Measurements from ENCODE around the gene ALDH7A1.

Gene ALDH7A1

DNA sequence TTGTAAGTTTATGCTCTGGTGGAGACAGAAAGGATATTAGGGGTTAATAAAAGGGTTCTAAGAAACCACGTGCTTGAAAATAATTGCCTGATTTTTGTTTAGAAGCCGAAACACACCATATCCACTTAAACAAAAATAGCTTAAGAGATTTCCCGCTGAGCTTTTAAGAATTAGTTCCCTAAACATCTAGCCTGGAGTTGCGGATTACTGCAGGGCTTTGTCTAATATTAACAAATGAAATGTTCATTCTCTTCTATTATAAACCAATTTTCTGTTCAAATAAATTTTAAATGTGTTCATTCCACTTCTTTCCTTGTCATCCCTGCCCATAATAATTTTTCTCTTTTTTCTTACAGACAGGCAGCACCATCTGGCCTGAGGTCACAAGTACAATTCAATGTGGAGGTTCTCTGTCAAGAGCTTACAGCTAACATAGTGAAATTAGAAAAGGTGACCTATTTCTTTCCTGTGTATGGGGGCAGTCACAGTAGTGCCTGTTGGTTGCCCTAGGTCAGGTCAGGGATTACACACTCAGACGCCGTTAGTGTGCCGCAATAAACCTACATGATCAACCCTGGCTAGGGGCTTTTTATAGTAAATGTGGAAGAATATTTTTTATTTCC is 106.5 kb downstream of the ALDH7A1 start:
- Histone ChIP-seq H2AFZ (ENCODE audit: low read depth, low read length) (no peak overlapping the region), H3K9ac (ENCODE audit: low read length) (no peak overlapping the region), H3K27ac (ENCODE audit: low read length) (no peak overlapping the region), H3K4me3 (ENCODE audit: low read length) (no peak overlapping the region), H3K36me3 (replicated peaks; ENCODE audit: low read depth, low read length) (no peaks in the 10 kb centered on the region), H3K4me1 (ENCODE audit: low read length) (no peaks in the 10 kb centered on the region), H3K4me2 (ENCODE audit: low read length) (no peak overlapping the region), H3K27me3 (ENCODE audit: low read depth, low read length) (no peaks in the 10 kb centered on the region), H3K79me2 (ENCODE audit: low read length) (no peaks in the 10 kb centered on the region), H3K9me3 (ENCODE audit: insufficient read depth, low read length) (no peaks in the 10 kb centered on the region), H4K20me1 (ENCODE audit: insufficient read depth, low read length) (no peaks in the 10 kb centered on the region)
- no peak for TF ChIP-seq EZH2phosphoT487 (IDR thresholded peaks at IDR 0.05; ENCODE audit: low read depth)
- TF ChIP-seq, protein P1, sequence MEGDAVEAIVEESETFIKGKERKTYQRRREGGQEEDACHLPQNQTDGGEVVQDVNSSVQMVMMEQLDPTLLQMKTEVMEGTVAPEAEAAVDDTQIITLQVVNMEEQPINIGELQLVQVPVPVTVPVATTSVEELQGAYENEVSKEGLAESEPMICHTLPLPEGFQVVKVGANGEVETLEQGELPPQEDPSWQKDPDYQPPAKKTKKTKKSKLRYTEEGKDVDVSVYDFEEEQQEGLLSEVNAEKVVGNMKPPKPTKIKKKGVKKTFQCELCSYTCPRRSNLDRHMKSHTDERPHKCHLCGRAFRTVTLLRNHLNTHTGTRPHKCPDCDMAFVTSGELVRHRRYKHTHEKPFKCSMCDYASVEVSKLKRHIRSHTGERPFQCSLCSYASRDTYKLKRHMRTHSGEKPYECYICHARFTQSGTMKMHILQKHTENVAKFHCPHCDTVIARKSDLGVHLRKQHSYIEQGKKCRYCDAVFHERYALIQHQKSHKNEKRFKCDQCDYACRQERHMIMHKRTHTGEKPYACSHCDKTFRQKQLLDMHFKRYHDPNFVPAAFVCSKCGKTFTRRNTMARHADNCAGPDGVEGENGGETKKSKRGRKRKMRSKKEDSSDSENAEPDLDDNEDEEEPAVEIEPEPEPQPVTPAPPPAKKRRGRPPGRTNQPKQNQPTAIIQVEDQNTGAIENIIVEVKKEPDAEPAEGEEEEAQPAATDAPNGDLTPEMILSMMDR (IDR thresholded peaks at IDR 0.05; ENCODE audit: low read depth, low read length): no peak

DNA sequence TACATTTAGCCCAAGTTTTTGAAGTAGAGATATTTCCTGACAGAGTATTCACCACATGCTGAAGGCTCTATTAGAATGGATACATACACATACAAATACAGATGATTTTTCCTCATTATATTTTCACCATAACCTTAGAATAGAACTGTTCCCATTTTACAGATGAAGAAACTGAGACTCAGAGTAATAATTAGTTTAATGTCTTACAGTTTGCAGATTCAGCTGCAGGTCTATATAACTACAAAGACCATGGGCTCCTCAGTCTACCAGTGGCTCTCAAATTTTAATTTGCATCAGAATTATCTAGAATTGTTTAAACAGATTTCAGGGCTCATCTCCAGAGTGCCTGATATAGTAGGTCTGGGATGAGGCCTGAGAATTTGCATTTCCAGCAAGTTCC is 107.4 kb downstream of the ALDH7A1 start:
- H3K4me1 ChIP-seq (ENCODE audit: low read length): no peaks in the 10 kb centered on the region
- no peak overlapping the region for H2AFZ ChIP-seq (ENCODE audit: low read depth, low read length)
- no peak overlapping the region for H3K4me3 ChIP-seq (ENCODE audit: low read length)
- no peaks in the 10 kb centered on the region for H3K36me3 ChIP-seq (replicated peaks; ENCODE audit: low read depth, low read length)
- H3K4me2 ChIP-seq (ENCODE audit: low read length): no peak overlapping the region
- H3K27me3 ChIP-seq (ENCODE audit: low read depth, low read length): no peaks in the 10 kb centered on the region
- H3K27ac ChIP-seq (ENCODE audit: low read length): no peak overlapping the region
- H4K20me1 ChIP-seq (ENCODE audit: insufficient read depth, low read length): no peaks in the 10 kb centered on the region
- no peaks in the 10 kb centered on the region for H3K9me3 ChIP-seq (ENCODE audit: insufficient read depth, low read length)
- TF ChIP-seq, protein P1 (IDR thresholded peaks at IDR 0.05; ENCODE audit: low read depth, low read length): no peak
- TF ChIP-seq EZH2phosphoT487 (IDR thresholded peaks at IDR 0.05; ENCODE audit: low read depth): no peak
- H3K79me2 ChIP-seq (ENCODE audit: low read length): no peaks in the 10 kb centered on the region
- H3K9ac ChIP-seq (ENCODE audit: low read length): no peak overlapping the region

DNA sequence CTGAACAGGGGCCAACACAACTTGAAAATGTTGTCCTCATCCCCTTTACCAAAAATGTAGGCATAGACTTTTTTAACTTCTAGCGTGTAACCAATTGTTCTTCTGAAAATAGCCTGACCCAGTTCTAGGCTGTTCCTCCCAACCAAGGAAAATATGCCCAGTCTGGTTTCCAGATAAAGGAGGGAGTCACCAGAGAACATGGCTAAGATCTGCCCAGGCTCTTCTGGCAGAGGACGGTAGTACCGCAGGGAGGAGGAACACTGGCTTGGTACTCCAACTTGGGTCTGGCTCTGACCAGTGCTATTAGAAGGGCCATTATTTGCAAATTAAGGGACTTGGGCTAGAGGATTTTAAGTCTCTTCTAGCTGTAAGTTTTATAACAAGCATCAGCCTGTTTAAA is 108.7 kb downstream of the ALDH7A1 start:
- Histone ChIP-seq H3K27ac (ENCODE audit: low read length) (no peak overlapping the region), H3K4me2 (ENCODE audit: low read length) (no peak overlapping the region), H3K9ac (ENCODE audit: low read length) (no peak overlapping the region), H3K4me1 (ENCODE audit: low read length) (no peaks in the 10 kb centered on the region), H3K4me3 (ENCODE audit: low read length) (no peak overlapping the region), H2AFZ (ENCODE audit: low read depth, low read length) (no peak overlapping the region), H3K79me2 (ENCODE audit: low read length) (no peaks in the 10 kb centered on the region), H3K9me3 (ENCODE audit: insufficient read depth, low read length) (no peaks in the 10 kb centered on the region), H4K20me1 (ENCODE audit: insufficient read depth, low read length) (no peaks in the 10 kb centered on the region), H3K27me3 (ENCODE audit: low read depth, low read length) (no peaks in the 10 kb centered on the region), H3K36me3 (replicated peaks; ENCODE audit: low read depth, low read length) (no peaks in the 10 kb centered on the region)
- TF ChIP-seq, protein P1 (IDR thresholded peaks at IDR 0.05; ENCODE audit: low read depth, low read length): no peak
- TF ChIP-seq EZH2phosphoT487 (IDR thresholded peaks at IDR 0.05; ENCODE audit: low read depth): no peak

DNA sequence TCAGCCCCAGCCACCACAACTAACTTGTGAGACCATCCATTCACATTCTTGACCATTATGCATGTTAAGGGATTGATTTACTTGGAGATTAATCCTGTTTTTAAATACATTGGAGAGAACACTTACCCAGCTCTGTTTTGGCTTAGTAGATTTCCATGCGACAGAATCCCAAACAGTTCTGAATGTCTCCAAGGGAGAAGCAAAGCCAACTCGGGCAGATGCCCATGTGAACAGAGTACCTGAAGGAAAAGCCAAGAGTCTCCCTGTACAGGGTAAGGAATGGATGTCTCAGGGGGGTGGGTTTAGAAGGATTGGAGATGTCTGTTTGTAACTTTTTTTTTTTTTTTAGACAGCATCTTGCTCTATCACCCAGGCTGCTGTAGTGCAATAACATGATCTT is 110.8 kb downstream of the ALDH7A1 start:
- Histone ChIP-seq H3K9me3 (ENCODE audit: insufficient read depth, low read length) (no peaks in the 10 kb centered on the region), H3K4me3 (ENCODE audit: low read length) (no peak overlapping the region), H3K27me3 (ENCODE audit: low read depth, low read length) (no peaks in the 10 kb centered on the region), H3K79me2 (ENCODE audit: low read length) (no peaks in the 10 kb centered on the region), H2AFZ (ENCODE audit: low read depth, low read length) (no peak overlapping the region), H3K9ac (ENCODE audit: low read length) (no peak overlapping the region), H3K4me2 (ENCODE audit: low read length) (no peak overlapping the region), H3K4me1 (ENCODE audit: low read length) (no peaks in the 10 kb centered on the region), H3K36me3 (replicated peaks; ENCODE audit: low read depth, low read length) (no peaks in the 10 kb centered on the region), H3K27ac (ENCODE audit: low read length) (no peak overlapping the region), H4K20me1 (ENCODE audit: insufficient read depth, low read length) (no peaks in the 10 kb centered on the region)
- TF ChIP-seq, protein P1 (IDR thresholded peaks at IDR 0.05; ENCODE audit: low read depth, low read length): no peak
- TF ChIP-seq EZH2phosphoT487 (IDR thresholded peaks at IDR 0.05; ENCODE audit: low read depth): no peak

All from OCI-LY3 (cell line).